GM21723 (cell line): ENCODE results near the gene TRAPPC3L.

ENCODE experiments used
- ATAC-seq: cut with Tn5 transposase; IDR thresholded peaks from one replicate; pipeline ENCODE4 v1.9.1; 2021; ENCODE audit warnings: mild to moderate bottlenecking, moderate library complexity; ENCODE audit not compliant: unreplicated experiment

The TRAPPC3L gene

DNA sequence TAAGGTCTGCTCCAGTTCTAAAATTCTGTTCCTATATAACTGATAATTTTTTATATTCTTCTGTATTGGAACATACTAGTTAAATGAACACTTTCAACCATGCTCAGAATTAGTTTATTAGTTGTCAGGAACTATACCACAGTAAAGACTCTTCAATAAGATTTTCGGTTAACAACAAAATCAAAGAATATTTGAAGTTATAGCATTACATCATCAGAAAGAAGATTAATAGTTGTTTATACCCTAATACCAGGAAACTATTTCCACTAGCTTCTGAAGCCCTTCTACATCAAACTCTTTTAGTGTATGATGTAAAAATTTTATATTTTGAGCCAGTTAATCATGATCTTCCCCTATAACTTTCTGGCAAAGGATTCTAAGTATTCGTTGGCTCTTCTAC, 14.6 kb upstream of the TRAPPC3L start:
- no peak for ATAC-seq

DNA sequence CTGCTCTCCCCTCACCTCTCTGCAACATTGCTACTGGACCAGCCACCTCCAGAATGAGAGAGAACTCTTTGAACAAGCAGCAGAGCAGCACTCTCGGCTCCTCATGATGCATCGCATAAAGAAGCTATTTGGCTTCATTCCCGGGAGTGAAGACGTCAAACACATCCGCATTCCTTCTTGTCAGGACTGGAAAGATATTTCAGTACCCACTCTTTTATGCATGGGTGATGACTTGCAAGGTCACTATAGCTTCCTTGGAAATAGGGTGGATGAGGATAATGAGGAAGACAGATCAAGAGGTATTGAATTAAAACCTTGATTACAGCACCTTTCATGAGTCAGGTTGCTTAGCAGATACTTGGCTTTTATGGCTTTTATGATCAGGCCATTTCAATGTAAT, 12.4 kb upstream of the TRAPPC3L start:
- ATAC-seq: no peak

DNA sequence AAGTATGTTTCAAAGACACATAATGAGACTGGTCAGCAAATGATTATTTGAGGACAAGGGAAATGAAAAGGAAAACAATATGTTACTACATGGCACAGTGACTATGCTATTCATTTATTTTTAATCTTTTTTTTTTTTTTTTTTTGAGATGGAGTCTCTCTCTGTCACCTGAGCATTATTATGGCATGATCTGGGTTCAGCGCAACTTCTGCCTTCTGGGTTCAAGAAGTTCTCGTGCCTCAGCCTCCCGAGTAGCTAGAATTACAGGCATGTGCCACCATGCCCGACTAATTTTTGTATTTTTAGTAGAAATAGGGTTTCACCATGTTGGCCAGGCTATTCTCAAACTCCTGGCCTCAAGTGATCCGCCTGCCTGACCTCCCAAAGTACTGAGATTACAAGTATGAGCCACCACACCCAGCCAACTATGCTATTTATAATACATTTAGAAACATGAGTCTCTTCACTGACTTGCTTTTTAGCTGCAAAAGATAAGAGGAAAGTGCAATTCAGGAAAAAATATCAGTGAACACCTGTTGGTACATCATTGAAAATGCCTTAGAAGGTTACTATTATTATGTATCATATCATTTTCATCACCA, 11.4 kb upstream of the TRAPPC3L start:
- no peak for ATAC-seq

DNA sequence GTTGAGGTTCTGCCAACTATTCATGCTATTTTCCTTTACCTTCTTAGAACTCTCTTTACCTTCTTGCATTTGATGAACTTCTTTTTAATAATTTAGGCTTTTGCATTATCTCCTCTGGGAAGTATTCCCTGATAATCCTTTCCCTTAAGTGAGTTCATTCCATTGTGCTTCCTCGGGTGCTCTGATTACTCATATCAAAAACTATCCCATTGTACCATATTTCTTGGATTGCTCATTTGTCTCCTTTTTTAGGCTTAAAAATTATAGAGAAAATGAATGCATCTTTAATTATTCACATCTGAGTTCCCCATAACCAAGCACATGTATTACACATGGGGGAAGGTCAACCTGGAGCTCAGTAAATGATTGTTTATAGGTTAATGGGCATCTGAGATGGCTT, 10.6 kb upstream of the TRAPPC3L start:
- no peak for ATAC-seq

DNA sequence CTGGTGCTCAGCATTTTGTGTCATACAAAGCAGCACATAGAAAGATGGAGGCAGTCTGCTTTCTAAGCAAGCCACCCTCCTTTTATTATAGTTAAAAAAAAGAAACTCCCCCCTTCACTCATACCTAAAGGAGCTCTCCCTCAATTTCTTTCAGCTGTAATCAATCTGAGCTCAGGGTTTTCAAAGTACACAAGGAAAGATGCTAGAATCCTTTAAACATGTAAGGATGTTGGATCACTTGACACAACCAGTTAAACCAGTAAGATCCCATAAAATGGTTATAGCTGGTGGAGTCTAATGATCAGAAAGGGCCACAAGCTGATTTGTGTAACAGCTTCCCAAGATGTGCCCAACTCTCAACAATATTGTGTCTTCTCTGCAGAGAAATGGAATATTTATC, 8.0 kb upstream of the TRAPPC3L start, which contains the start of gene CALHM4:
CALHM4 (plus strand) TSS at position 301 of the 400 bp plus-strand sequence; CDS start at position 344, 43 bp downstream.
- ATAC-seq: no peak

DNA sequence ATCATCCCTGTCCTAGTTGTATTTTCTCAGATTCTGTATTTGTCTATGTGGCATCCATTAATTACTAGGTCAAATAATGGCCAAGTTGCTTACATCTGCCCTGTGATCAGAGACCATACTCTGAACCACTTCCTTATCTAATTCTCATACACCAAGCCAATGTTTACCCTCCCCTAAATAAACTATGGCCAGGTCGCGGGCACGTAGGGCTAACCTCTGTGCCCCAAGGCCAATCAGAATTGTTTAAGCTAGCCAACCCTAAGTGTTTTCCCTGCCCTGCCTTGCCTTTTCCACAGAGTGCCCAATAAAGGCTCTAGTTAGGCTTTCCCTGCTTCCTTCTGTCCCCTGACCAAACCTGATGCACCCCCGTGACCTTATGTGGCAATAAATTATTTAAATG, 5.3 kb upstream of the TRAPPC3L start:
- ATAC-seq: no peak

DNA sequence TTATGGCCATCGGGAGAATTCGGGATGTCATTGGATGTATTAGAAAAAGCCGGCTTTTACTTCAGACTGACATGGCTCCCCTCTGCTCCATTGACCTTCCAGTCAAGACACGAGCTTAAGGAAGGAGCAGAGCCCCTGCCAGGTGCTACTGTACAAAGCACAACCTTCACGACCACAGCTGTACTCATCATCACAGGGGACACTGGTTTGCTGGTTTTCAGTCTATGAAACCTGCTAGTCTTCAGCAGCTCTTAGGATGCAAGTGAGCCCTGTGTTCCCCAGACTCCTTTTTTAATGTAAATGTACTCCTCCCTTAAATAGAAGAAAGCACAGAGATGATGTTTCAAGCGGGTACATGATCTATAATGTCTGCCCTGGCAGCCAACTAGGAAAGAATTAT, 1.9 kb upstream of the TRAPPC3L start:
- ATAC-seq: no peak

DNA sequence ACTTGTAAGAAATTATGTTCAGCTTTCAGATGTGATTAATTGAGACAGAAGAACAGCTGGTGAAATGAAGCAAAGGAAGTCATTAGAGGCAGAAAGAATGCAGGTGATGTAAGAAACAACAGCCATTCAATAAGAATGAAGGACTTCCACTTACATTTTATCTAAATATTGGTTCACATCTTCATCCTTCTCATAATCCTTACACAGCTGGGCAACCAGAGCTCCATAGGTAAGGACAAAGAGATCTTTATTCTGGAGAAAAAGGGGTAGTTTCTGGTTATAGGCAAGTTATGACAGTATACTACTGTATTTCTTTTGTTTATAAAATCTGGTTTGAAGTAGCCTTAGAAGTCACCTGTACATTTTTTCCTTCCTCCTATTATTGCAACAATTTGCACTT, 2.3 kb downstream of the TRAPPC3L start:
- no peak for ATAC-seq

DNA sequence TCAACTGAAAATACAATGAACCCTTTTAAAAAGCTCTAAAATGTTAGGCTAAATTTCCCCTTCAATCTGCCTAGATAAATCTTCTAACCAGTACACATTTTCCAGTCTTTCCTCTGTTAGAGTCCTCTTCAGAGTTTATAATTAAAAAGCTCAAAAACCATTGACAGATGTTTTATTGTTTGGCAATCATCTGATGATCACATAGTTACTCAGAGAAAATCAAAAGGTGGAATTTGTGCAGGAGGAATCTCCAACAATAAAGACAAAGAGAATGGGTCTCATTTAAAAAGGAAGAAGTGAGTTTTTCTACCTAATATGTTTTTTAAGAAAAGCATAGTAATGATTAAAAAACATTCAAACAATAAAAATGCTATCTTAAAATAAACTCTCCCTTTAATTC, 3.1 kb downstream of the TRAPPC3L start:
- no peak for ATAC-seq

DNA sequence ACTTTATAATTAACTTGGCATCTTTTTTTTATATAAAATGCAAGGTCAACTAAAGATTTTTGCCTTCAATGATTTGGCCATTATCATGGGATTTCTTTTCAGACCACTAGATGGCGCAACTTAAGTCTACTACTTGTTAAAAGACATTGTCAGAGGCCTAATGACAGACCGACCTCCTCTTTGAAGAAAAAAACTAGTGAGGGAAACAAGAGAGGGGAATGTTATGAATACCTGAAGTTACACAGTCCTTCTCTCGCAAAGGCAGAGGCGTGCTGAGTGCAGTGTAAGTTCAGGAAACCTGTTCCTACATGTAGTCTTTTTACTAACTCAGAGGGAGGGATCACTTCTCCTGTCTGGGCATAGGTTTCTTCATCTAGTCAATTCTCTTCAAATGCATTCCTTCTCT, 9.3 kb downstream of the TRAPPC3L start:
- peak; percentile 65 for ATAC-seq

DNA sequence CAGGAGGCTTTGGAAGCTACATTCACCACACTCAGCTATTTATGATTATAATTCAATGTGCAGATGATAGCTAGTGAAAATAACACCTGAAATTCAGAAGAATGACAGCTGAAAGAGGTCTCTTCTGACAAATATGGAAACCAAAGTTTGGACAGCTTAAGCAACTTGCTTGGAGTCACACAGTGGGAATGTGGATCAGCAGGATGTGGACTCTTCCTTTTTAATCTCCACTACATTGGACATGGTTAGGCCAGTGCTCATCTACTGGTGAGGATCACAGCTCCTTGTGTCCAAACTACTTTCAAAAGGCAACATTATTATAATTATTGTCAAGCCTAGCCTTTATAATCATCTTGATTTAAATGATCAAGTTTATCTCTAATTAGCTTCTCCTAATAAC, 10.4 kb downstream of the TRAPPC3L start:
- ATAC-seq: no peak

DNA sequence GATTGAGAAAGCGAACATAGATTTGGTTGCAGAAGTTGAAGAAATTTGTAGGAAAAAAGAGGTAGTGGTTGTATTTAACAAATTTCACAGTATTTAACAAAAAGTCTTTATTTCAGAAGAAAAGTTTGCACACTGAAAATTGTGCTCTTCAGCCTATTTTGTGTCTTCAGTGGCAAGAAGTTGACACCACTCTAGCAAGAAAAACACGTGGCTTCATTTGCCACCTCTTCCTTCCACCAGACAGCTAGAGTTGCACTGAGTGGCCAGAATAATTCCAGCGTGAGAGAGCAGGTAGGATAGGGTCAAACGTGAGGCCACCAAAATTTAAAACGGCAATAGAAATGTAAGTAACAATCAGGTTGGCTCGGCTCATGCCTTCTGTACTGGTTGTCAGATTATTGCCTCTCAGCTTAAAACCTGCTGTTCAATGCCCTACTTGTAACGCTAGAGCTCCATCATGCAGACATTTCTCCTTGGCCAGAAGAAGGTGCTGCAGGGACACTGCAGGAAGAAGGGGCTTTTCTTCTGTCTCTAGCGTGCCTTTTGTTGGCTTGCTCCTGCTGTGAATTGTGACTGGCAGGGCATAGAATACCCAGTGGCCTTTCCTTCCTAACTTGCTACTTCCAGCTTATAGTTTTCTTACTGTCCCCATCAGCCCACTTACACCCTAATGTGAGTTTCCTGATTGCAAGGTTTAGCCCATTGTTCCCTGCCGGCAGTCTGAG, 12.1 kb downstream of the TRAPPC3L start:
- ATAC-seq: no peak

DNA sequence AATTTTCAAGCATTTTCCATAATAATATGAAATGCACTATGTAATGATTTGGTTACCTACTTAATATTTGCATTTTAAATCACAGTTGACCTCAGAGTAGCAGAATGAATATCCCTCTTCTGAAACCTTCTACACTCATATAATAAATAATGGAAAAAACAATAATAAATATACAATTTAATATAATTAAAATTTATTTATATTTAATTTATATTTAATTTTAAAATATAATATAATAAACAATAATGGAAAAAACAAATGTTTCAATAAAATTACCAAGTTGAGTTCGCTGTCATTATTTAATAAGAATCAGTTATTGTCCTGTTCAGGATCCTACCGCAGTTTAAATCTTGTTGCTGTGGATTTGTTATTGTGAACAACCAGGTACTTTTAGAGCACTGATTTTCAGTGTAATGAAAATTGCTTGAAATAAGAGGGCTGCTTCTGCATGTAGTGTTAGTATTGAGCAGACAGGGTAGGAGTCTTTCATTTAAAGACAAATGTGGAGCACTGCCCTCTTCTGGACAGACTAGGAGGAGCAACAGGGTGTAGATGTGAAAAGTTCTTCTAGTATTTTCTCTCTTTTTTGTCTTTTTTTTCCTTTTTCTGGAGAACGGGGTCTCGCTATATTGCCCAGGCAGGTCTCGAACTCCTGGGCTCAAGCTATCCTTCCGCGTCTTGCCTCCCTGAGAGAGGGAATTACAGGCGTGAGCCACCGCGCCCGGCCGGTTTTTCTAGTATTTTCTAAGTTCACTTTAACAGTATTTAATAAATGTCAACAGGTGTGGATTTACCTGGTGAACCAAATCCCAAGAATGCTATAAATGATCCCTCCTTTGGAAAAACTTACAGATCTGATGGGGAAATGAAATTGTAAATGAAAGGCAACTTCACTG, 13.6 kb downstream of the TRAPPC3L start:
- peak; percentile 84 for ATAC-seq

DNA sequence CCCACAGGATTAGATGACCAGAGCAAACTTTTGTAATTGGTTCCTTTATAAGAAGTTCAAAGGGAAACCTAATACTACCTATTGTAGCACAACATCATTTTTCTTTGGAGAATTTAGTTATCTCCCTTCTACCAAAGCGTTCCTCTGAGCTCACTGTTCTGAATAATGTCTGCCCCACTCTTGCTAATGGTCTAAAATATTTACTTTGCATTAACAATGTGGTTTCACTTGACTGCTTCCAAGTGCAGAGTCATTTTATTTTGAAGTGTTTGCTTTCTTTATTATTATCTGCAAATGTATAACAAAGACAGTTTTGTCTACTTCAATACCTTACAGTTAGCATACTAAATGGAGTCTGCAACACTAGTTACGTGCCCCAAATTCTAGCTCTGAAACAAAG, 15.0 kb downstream of the TRAPPC3L start:
- no peak for ATAC-seq

DNA sequence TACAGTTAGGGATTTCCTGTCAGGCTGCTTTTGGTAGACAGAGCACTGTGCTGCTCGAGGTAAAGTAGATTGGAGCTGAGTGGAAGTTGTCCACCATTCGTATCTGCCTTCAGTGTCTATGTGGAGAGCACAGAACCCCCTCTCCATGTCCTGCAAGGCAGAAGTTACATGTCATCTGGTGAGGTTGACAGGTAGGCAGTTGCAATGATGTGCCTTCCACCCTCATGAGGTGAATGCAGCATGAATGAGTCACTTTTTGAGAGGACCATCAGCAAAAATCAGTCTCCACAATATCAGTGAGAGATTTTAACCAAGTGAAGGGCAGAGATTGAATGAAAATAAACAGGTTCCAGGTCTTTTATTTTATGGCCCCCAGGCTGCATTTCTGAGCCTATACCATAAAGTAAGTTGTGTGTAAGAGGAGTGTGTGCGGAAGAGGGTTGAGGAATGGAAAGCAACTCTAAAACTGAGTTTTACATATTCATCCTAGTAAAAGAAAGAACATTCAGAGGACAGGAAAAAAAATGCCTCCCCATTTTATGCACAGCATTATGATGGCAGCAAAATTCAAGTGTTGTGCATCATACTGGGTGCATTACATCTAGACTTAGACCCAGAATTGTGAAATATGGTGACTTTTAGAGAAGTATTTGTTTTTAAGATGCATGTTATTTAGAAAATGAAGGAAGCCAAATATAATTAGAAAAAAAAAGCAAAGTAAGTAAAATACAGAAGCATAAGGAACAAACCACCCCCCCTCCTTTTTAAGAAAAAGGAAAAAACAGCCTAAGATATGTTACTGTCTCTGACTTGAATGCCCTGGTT, 15.8 kb downstream of the TRAPPC3L start:
- no peak for ATAC-seq

DNA sequence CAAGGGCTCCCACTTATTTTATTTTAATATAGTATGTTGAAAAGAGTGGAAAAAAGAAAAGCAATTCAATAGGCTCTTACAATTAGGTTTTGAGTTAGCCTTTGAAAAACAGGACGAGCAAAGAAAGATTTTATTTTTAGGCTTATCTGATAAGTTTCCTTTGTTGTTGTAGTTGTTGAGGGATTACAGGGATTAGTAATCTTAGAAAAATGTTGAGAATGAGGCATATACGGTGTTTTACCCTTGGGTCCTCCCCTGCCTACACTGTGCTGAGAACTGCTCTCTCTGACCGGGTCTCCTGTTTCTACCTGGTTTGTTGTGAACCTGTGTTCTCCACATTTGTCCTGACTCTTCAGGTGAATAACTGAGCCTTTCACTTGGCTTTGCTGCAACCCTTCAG, 16.7 kb downstream of the TRAPPC3L start:
- ATAC-seq: no peak

DNA sequence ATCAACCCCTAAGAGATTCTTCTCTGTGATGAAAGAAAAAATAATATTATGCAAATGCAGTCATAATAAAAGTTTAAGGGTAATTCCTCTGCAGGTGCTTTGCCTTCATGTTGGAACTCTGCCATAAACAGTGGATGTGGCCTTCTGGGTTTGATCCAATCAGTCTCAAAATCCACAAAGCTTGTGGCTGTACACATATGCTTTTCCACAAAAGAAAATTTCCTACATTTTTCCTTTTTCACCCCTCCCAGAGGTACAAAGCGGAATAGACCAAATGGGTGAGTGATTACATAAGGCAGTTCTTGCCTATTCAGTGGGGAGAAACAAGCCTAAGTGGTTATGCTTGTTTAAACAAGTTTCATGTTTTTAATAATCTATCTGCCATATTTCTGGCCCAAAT, 17.4 kb downstream of the TRAPPC3L start:
- ATAC-seq: no peak

DNA sequence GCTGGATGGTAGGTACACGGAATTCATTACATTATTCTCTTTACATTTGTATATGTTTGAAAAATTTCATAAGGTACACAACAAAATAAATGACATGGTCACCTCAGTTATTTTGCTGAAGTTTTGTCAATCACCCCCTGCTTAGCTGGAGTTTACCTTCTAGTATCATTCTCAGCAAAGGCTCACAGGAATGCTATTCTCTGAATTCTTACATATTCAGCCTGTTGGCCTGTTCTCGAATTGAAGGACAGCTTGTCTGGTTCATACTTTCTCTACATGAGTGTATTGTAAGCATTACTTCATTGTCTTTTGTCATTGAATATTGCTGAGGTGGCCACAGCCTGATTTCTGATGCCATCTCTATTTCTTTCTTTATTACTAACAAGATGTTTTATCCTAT, 21.2 kb downstream of the TRAPPC3L start:
- ATAC-seq: no peak

DNA sequence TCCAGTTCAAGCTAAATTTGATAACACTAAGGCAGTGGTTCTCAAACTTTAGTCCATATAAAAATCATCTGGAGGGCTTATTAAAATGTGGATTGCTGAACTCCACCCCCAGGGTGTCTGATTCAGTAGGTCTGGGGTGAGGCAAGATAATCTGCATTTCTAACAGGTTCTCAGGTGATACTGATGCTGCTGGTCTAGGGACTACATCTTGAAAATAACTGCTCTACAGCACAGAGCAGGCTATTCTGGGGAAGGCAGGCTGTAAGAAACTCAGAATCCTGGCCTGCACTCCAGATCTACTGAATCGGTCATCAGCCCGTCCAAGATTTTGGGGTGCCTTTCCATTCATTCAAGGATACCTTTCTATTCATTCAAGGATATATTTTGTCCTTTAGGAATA, 22.6 kb downstream of the TRAPPC3L start:
- ATAC-seq: no peak

DNA sequence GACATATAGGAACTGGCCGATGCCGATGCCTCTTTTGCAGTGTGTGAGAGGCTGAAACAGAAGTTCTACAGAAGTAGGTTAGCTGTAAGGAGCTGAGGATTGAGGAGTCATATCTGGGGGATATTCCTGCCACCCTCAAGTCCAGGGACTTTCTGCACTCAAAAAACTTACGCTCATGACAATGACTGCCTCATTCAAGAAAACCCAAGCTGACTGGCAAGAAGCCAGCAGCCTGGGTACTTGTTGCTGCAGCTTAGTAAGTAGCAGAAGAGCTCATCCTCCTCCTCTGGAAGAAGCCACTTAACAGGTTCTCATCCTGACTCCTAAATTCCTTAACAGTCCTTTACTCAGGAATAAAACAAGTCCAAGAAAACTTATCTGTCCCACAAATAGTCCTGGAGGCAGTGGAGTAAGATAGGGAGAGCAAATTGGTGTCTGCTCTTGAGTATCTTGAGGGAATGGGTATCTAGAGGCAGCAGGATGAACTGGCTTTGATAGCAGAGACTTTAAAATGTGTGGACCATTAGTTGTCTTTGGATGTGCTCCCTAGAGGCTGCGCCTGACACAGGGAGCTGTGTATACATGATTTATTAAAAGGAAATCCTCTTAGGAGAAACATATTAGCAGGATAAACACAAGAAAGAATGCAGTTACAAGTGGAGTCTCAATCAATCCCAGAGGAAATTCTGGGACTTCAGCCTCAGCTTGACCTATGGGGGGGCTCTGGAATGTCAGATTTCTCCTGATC, 26.7 kb downstream of the TRAPPC3L start:
- ATAC-seq: no peak
